Activated T-helper 1 cell treated with anti-CD3 and anti-CD28 coated beads, Interleukin-12 subunit alpha, Interleukin-12 subunit beta, Interleukin-2, Interleukin-4 antibody, amounts not matched to agents 30 ng/mL and 10 ng/mL and 1 ng/mL, durations not matched to agents 14 hours and 24 hours and 36 hours (primary cell): Measurements from ENCODE around the gene TTC21B. TPM values are rescaled to one million over a fixed set of nuclear protein-coding genes. Genes with fewer than 3 reads are reported as not detected.

ENCODE experiments used
- DNase-seq: peaks from one replicate; pipeline ENCODE4 v3.0.0; 2021; ENCODE audit warnings: low spot score
- H3K27ac Mint-ChIP-seq: one replicate; pipeline ENCODE4 v1.8.0; 2021; ENCODE audit warnings: mild to moderate bottlenecking, mixed read lengths
- H3K27me3 Mint-ChIP-seq: one replicate; pipeline ENCODE4 v1.8.0; 2022; ENCODE audit warnings: mild to moderate bottlenecking, moderate library complexity, mixed read lengths; ENCODE audit not compliant: insufficient read depth
- H3K36me3 Mint-ChIP-seq: one replicate; pipeline ENCODE4 v1.8.0; 2021; ENCODE audit warnings: low read depth, mixed read lengths
- H3K4me1 Mint-ChIP-seq: one replicate; pipeline ENCODE4 v1.8.0; 2021; ENCODE audit warnings: low read depth, mixed read lengths
- H3K4me3 Mint-ChIP-seq: one replicate; pipeline ENCODE4 v1.8.0; 2021; ENCODE audit warnings: mild to moderate bottlenecking, moderate library complexity, mixed read lengths
- H3K9me3 Mint-ChIP-seq: one replicate; pipeline ENCODE4 v1.8.0; 2021; ENCODE audit warnings: mixed read lengths
- intact Hi-C: fragments of 100-400 bp; cut with micrococcal nuclease; formaldehyde crosslinking; loops from one replicate; pipeline ENCODE4 v1.15.1; 2024
- total RNA-seq: library from RNA; stranded (reverse); gene quantifications from 2 replicates; pipeline ENCODE4 v1.2.3, GENCODE V29; 2022

TTC21B gene
- total RNA-seq, 1 donor from 2014 or later, result 21.0 TPM

DNA sequence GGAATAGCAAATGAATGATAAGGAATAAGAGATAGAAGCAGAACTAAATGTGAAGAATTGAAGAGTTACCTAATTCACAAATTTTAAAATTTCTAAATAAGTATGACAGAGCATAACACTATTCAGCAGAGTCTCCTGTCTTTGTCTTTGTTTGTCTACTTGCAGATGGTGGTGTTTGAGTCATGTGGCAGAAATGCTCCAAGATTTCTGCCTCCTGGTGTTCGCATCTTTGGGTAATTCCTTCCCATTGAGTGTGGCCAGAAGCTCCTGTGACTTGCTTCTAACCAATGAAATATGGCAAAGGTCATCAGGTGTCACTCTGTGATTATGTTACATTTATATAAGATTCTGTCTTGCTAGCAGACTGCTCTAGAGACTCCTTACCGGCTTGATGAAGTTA, 114.0 kb downstream of the TTC21B start:
- Mint-ChIP-seq H3K4me3 (no peak overlapping the region), H3K27ac (no peak overlapping the region), H3K36me3 (no peaks in the 10 kb centered on the region), H3K9me3 (no peaks in the 10 kb centered on the region), H3K27me3 (peaks cover 2% of the 10 kb centered on the region), H3K4me1 (no peaks in the 10 kb centered on the region)
- intact Hi-C loops, result no loop called here
- no peak for DNase-seq

DNA sequence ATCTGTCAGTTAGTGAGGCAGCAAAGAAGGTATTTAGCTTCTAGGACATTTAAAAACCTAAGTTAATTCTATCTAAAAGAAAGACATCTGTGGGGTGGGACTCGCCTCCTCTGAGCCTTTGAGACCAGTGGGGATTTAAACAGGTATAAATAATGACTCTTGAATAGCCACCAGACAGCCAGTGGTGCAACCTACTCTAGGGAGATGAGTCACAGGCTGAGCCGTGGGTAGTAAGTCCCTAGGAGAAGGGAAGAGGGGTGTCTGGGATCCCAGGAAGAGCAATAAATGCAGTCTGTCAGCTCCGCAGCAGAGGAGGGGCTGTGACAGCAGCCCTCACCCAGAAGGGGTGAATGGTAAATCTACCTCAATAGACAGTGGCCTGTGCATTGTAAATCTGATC, 116.5 kb downstream of the TTC21B start:
- no peak for DNase-seq
- no peaks in the 10 kb centered on the region for H3K27me3 Mint-ChIP-seq
- intact Hi-C loops, result no loop called here
- H3K4me1 Mint-ChIP-seq, result no peaks in the 10 kb centered on the region
- H3K9me3 Mint-ChIP-seq, result no peaks in the 10 kb centered on the region
- no peak overlapping the region for H3K4me3 Mint-ChIP-seq
- H3K27ac Mint-ChIP-seq, result no peak overlapping the region
- H3K36me3 Mint-ChIP-seq, result no peaks in the 10 kb centered on the region

DNA sequence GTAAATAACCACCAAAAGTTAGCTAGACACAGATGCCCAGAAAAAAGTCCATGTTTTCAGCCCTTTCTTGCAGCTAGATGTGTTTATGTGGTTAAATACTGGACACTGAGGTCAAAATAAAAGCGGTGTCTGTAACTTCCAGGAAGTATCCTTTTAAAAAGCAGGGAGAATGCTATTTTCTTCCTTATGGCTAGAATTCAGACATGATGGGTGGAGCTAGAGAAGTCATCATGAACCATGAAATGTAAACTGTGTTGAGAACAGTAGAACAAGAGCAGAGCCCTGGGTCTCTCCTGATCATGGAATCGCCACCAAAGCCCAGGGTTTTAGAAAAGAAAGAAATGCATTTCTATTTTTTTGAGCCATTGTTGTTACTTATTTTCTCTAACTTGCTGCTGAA, 118.2 kb downstream of the TTC21B start:
- Mint-ChIP-seq H3K36me3 (no peaks in the 10 kb centered on the region), H3K27ac (no peak overlapping the region), H3K4me1 (no peaks in the 10 kb centered on the region), H3K4me3 (no peak overlapping the region), H3K9me3 (no peaks in the 10 kb centered on the region), H3K27me3 (no peaks in the 10 kb centered on the region)
- no peak for DNase-seq
- intact Hi-C loops, result no loop called here

DNA sequence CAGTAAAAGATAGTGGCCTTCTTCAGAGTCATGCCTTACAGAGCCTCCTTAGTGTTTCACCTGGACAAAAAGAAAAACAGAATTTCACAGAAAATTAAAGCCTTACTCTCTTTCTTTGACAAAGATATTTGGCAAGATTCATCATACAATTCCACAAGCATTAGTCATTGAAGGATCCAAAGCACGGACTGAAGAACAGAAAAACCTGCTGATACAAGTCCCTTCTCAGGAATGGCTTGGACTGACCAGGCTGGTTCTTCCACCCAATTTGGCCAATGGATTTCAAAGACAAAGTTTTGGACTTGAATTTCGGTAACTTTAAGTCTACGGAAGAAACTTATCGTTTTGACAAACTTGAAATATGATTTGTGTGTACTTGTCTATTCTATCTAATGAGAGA, 120.4 kb downstream of the TTC21B start:
- Mint-ChIP-seq H3K4me1 (no peaks in the 10 kb centered on the region), H3K4me3 (no peak overlapping the region), H3K27ac (no peak overlapping the region), H3K36me3 (no peaks in the 10 kb centered on the region), H3K27me3 (no peaks in the 10 kb centered on the region), H3K9me3 (no peaks in the 10 kb centered on the region)
- intact Hi-C loops, result no loop called here
- no peak for DNase-seq

DNA sequence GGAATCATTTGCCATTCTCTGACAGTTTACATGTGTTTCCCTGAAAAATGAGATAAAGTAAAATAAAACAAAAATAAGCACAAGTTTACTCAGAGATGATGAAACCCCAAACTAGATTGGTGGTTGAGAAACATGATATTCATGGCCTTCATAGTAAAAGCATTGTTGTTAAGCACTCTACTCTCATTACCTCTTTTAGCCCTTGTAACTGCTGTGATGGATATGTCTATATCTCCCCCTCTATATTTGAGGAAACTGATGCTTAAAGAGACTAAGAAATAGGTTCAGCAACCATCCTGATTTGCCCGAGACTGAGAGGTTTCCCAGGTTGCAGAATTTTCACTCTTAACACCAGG, 125.7 kb downstream of the TTC21B start:
- Mint-ChIP-seq H3K9me3 (no peaks in the 10 kb centered on the region), H3K27me3 (peaks cover 9% of the 10 kb centered on the region), H3K27ac (no peak overlapping the region), H3K36me3 (no peaks in the 10 kb centered on the region), H3K4me1 (no peaks in the 10 kb centered on the region), H3K4me3 (no peak overlapping the region)
- intact Hi-C loops, result no loop called here
- no peak for DNase-seq

DNA sequence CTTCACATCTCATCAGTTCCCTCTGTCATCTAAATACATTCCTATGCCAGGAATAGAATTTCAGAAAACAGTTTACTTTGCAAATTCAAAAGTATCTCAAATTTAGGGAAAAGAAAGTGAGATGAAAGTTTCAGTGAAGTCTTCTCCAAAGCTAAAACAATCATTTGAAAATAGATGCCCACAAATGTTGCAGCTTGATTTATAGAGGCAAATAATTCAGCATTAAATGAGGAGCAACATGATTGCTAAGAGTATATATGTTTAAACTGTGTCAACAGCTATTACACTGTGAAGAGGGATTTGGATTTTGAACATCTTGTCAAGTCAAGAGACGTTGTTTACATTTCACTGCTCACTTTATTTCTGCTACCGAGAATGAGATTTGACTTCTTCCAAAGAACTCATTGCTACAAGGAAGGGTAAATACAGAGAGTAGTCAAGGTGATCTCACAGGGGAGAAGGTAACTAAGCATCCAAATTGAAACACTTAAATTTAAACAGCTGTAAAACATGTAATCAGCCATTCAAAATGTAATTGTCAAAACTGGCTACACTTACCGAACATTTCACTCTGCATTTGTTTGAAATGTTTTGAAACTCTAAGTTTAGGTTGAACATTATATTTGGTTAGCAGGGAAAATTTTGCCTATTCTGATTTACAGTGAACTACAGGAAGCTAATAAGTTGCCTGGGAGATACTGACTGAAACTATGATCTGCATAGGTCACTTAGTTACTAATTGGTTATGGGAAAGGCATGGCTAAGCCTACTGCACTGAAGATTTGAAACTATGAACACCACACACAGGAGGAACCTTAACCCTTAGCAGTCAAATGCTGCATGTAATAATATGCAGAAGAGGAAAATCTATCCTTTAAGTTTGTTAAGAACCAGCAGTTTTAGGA, 126.3 kb downstream of the TTC21B start:
- no peaks in the 10 kb centered on the region for H3K9me3 Mint-ChIP-seq
- H3K4me3 Mint-ChIP-seq, result no peak overlapping the region
- peaks cover 13% of the 10 kb centered on the region for H3K27me3 Mint-ChIP-seq
- H3K36me3 Mint-ChIP-seq, result no peaks in the 10 kb centered on the region
- no peaks in the 10 kb centered on the region for H3K4me1 Mint-ChIP-seq
- intact Hi-C loops, result no loop called here
- no peak overlapping the region for H3K27ac Mint-ChIP-seq
- no peak for DNase-seq

DNA sequence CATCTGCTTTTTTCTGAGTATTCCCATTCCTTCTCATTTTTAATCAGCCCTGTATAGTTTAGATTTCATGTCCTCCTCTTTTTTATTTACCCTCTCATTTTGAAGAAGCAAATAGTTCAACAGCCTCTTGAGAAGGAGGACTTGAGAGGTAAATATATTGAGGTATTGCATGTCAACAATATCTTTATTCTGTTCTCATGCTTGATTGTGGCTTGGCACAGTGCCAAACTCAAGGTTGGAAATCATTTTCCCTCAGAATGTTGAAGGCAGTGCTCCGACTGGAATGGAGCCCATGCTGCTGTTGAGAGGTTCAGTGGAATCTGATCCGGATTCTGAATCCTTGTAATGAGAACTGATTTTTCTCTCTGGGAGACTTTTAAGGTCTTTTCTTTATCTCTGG, 128.5 kb downstream of the TTC21B start:
- Mint-ChIP-seq H3K9me3 (no peaks in the 10 kb centered on the region), H3K27ac (no peak overlapping the region), H3K4me1 (no peaks in the 10 kb centered on the region), H3K27me3 (peaks cover 16% of the 10 kb centered on the region), H3K36me3 (no peaks in the 10 kb centered on the region), H3K4me3 (no peak overlapping the region)
- intact Hi-C loops, result no loop called here
- no peak for DNase-seq

Other genes starting within 250 kb of the TTC21B start
- gene GALNT3, start 159.5 kb downstream of the TTC21B start, total RNA-seq, result 3.8 and 4.8 TPM in 2 replicates
- not detected in 2 replicates for gene SCN1A, start 174.2 kb upstream of the TTC21B start, total RNA-seq